B cell (primary cell): ENCODE data around the gene S100A12. TPM values are rescaled to one million over a fixed set of nuclear protein-coding genes. Genes with fewer than 3 reads are reported as not detected.

Experiments used
- ATAC-seq: fragments of 200-7000 bp; cut with Tn5 transposase; one replicate; pipeline ENCODE4 v1.10.0; 2021; ENCODE audit warnings: low read depth, mild to moderate bottlenecking, moderate number of reproducible peaks, moderate library complexity
- CTCF ChIA-PET: fragments of 350-600 bp; sonication (Branson Sonifier 250); formaldehyde crosslinking; loops from one replicate; lab custom pipeline; 2021; ENCODE audit warnings: antibody characterized with exemption, inconsistent platforms; lab: Charles Lee
- POLR2A ChIA-PET: fragments of 350-600 bp; sonication (Branson Sonifier 250); formaldehyde crosslinking; loops from one replicate; lab custom pipeline; 2021; ENCODE audit warnings: antibody characterized with exemption; lab: Charles Lee
- DNase-seq: peaks from one replicate; pipeline ENCODE4 v3.0.0; 2013
- H2AFZ ChIP-seq: 2 replicates; pipeline ENCODE4 v1.6.1; 2012; ENCODE audit warnings: mild to moderate bottlenecking, low read depth, low read length; ENCODE audit not compliant: insufficient read depth, poor library complexity, severe bottlenecking
- H3K27ac ChIP-seq, 2 donors: 1 replicate in 1 of 2; 2 replicates in 1 of 2; pipeline ENCODE4 v1.5.1; 2012 to 2013; ENCODE audit warnings: low read length in 2 of 2, mild to moderate bottlenecking in 2 of 2, moderate library complexity in 1 of 2
- H3K27me3 ChIP-seq, 4 experiments: fragments of 200-600 bp in 1 of 4; sonication (generic) in 1 of 4; replicated peaks in 1 of 4; 1 replicate in 2 of 4; 2 replicates in 2 of 4; pipeline versions ENCODE4 v1.6.1 to v1.7.0; 2013 to 2016; ENCODE audit warnings: low read length in 3 of 4, mild to moderate bottlenecking in 2 of 4, mixed read lengths in 1 of 4, moderate library complexity in 1 of 4; ENCODE audit not compliant: insufficient read depth in 4 of 4, control insufficient read depth in 3 of 4; ENCODE audit errors: control extremely low read depth in 1 of 4
- H3K36me3 ChIP-seq, 2 experiments: replicated peaks in 1 of 2; 1 replicate in 1 of 2; 2 replicates in 1 of 2; pipeline versions ENCODE4 v1.6.1 to v1.7.1; 2013; ENCODE audit warnings: low read length in 1 of 2; ENCODE audit not compliant: insufficient read depth in 2 of 2, control insufficient read depth in 1 of 2; ENCODE audit errors: control extremely low read depth in 1 of 2, extremely low read depth in 1 of 2
- H3K4me1 ChIP-seq, 2 donors: fragments of 200-600 bp in 1 of 2; sonication (generic) in 1 of 2; 1 replicate in 1 of 2; 2 replicates in 1 of 2; pipeline versions ENCODE4 v1.5.1 to v1.6.1; 2013 to 2017; ENCODE audit warnings: low read length in 2 of 2; ENCODE audit not compliant: control insufficient read depth in 2 of 2, insufficient read depth in 2 of 2
- H3K4me2 ChIP-seq: replicated peaks from 2 replicates; pipeline ENCODE3; 2012; ENCODE audit warnings: mild to moderate bottlenecking, low read depth, low read length; ENCODE audit not compliant: poor library complexity, severe bottlenecking
- H3K4me3 ChIP-seq, 5 experiments: fragments of 200-600 bp in 1 of 5; sonication (generic) in 1 of 5; 1 replicate in 3 of 5; 2 replicates in 2 of 5; pipeline versions ENCODE4 v1.5.1 to v1.7.0; 2011 to 2016; ENCODE audit warnings: low read length in 4 of 5, mild to moderate bottlenecking in 4 of 5, low read depth in 2 of 5, control low read depth in 1 of 5, moderate library complexity in 1 of 5; ENCODE audit not compliant: insufficient read depth in 1 of 5; ENCODE audit errors: control extremely low read depth in 1 of 5, extremely low read depth in 1 of 5
- H3K79me2 ChIP-seq: fragments of 200-600 bp; sonication (generic); one replicate; pipeline ENCODE4 v1.6.0; 2016; ENCODE audit warnings: low read length; ENCODE audit not compliant: control insufficient read depth, insufficient read depth
- H3K9ac ChIP-seq: fragments of 200-600 bp; sonication (generic); 2 replicates; pipeline ENCODE4 v1.6.1; 2017; ENCODE audit warnings: mild to moderate bottlenecking, low read length, moderate library complexity
- H3K9me3 ChIP-seq, 3 donors: one replicate each; pipeline versions ENCODE4 v1.6.1 to v1.7.1; 2013; ENCODE audit warnings: low read length in 2 of 3; ENCODE audit not compliant: control insufficient read depth in 2 of 3, insufficient read depth in 1 of 3; ENCODE audit errors: control extremely low read depth in 1 of 3
- H4K20me1 ChIP-seq: 2 replicates; pipeline ENCODE4 v1.6.0; 2012; ENCODE audit warnings: mild to moderate bottlenecking, low read length; ENCODE audit not compliant: insufficient read depth, control insufficient read depth, poor library complexity, severe bottlenecking
- H3K27ac Mint-ChIP-seq: one replicate; pipeline ENCODE4 v1.8.0; 2021; ENCODE audit warnings: mixed read lengths
- H3K27me3 Mint-ChIP-seq: one replicate; pipeline ENCODE4 v1.8.0; 2021; ENCODE audit warnings: mixed read lengths
- H3K4me1 Mint-ChIP-seq: one replicate; pipeline ENCODE4 v1.8.0; 2021; ENCODE audit warnings: mixed read lengths
- H3K4me3 Mint-ChIP-seq: one replicate; pipeline ENCODE4 v1.8.0; 2021; ENCODE audit warnings: mixed read lengths
- H3K9me3 Mint-ChIP-seq: one replicate; pipeline ENCODE4 v1.8.0; 2022; ENCODE audit warnings: mixed read lengths; ENCODE audit not compliant: insufficient read depth
- EZH2 ChIP-seq: IDR thresholded peaks from 2 replicates; pipeline ENCODE4 v1.6.1; 2012; ENCODE audit warnings: borderline replicate concordance, low read depth, mild to moderate bottlenecking, moderate library complexity, low read length; ENCODE audit not compliant: insufficient read depth, poor library complexity, severe bottlenecking
- WGBS: methylation state at CpG from one replicate; pipeline ENCODE4 v1.1.5; 2013; ENCODE audit warnings: missing lambda C conversion rate; ENCODE audit not compliant: insufficient coverage; 5-methylcytosine and 5-hydroxymethylcytosine counted together
- intact Hi-C: fragments of 100-400 bp; cut with micrococcal nuclease; formaldehyde crosslinking; loops from one replicate; pipeline ENCODE4 v1.10.0; 2022
- polyA plus RNA-seq: library from polyadenylated mRNA; depleted of rRNA; stranded (reverse); fragments of >200 nt; gene quantifications from 2 replicates; pipeline ENCODE4 v1.2.3, GENCODE V29; 2012
- small RNA-seq: library from RNA; depleted of rRNA; stranded (forward); fragments of <200 nt; gene quantifications from one replicate; pipeline ENCODE3, GENCODE V24; 2012; ENCODE audit warnings: low replicate concordance, low read depth; ENCODE audit not compliant: insufficient read length
- total RNA-seq, 2 donors: library from RNA; stranded (reverse); fragments of 120-200 nt in 1 of 2; gene quantifications; 1 replicate in 1 of 2; 2 replicates in 1 of 2; pipeline versions ENCODE4 v1.2.3 to v1.2.4, GENCODE V29; 2013 to 2022
- TF ChIP-seq, protein P1 (sequence below): fragments of 200-600 bp; IDR thresholded peaks from one replicate; pipeline ENCODE4 v1.8.0; 2022; ENCODE audit warnings: antibody characterized with exemption, mild to moderate bottlenecking

S100A12 gene
- total and polyA plus RNA-seq, 2 donors (not counting 1 experiment from before 2014, with no cell fraction given), result 3.4 TPM; not detected in 1

DNA sequence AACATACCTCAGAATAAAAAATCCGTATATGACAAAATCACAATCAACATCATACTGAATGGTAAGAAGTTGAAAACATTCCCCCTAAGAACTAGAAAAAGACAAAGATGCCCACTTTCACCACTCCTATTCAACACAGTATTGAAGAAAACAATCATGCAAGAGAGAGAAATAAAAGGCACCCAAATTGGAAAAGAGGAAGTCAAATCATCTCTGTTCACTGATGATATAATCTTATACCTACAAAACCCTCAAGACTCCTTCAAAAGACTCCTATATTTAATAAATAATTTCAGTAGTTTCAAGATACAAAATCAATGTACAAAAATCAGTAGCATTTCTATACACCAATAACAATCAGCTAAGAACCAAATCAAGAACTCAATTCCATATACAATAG lies 41.5 kb downstream of the S100A12 start:
- H3K79me2 ChIP-seq, result no peaks in the 10 kb centered on the region
- ChIA-PET CTCF (interaction anchor here (2.2 kb wide), 1 partner anchor 18 kb away, joined by 4 read pairs; no protein-coding TSS in a partner anchor), POLR2A (no interaction called here)
- intact Hi-C loops, result no loop called here
- no peak overlapping the region for H3K4me3 Mint-ChIP-seq
- no peaks in the 10 kb centered on the region for H3K36me3 ChIP-seq
- no peak overlapping the region for H3K4me2 ChIP-seq
- TF ChIP-seq, protein P1, sequence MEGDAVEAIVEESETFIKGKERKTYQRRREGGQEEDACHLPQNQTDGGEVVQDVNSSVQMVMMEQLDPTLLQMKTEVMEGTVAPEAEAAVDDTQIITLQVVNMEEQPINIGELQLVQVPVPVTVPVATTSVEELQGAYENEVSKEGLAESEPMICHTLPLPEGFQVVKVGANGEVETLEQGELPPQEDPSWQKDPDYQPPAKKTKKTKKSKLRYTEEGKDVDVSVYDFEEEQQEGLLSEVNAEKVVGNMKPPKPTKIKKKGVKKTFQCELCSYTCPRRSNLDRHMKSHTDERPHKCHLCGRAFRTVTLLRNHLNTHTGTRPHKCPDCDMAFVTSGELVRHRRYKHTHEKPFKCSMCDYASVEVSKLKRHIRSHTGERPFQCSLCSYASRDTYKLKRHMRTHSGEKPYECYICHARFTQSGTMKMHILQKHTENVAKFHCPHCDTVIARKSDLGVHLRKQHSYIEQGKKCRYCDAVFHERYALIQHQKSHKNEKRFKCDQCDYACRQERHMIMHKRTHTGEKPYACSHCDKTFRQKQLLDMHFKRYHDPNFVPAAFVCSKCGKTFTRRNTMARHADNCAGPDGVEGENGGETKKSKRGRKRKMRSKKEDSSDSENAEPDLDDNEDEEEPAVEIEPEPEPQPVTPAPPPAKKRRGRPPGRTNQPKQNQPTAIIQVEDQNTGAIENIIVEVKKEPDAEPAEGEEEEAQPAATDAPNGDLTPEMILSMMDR, result no peak
- no peak for TF ChIP-seq EZH2
- H3K27ac ChIP-seq, result no peak overlapping the region
- ATAC-seq, result no peak
- WGBS, result no CpG with 5 or more reads among the region's 1 CpG
- H3K27me3 Mint-ChIP-seq, result peaks cover 51% of the 10 kb centered on the region
- H3K27me3 ChIP-seq, result peaks cover 0 to 33% (median 11%) of the 10 kb centered on the region in 4 experiments
- H2AFZ ChIP-seq, result no peak overlapping the region
- no peak overlapping the region for H3K9ac ChIP-seq
- no peaks in the 10 kb centered on the region for H3K4me1 Mint-ChIP-seq
- no peaks in the 10 kb centered on the region for H4K20me1 ChIP-seq
- peaks cover 7% of the 10 kb centered on the region for H3K9me3 Mint-ChIP-seq
- H3K4me1 ChIP-seq, result no peaks in the 10 kb centered on the region
- no peak overlapping the region for H3K4me3 ChIP-seq
- peaks cover 3 to 18% (median 14%) of the 10 kb centered on the region in 3 donors for H3K9me3 ChIP-seq
- no peak overlapping the region for H3K27ac Mint-ChIP-seq
- no peak for DNase-seq

DNA sequence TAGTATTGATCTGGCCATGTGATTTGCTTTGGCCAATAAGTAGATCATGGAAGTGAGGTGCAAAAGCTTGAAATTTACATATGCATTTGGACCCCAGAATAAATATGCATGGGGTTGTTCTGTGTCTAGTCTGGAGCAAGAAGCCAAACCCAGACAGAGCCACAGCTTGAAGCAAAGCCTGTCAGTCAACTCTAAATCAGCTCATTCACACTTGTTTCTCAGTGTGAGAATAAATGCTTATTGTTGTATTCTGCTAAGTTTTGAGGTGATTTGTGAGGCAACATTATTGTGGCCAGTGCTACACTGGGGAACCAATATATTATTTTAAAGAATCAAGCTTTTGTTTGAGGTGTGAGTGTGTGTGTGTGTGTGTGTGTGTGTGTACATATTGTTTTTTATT lies 50.5 kb downstream of the S100A12 start:
- no peak overlapping the region for H2AFZ ChIP-seq
- H4K20me1 ChIP-seq, result no peaks in the 10 kb centered on the region
- peaks cover 15% of the 10 kb centered on the region for H3K9me3 Mint-ChIP-seq
- ATAC-seq (no peak), DNase-seq (no peak)
- ChIA-PET POLR2A (no interaction called here), CTCF (no interaction called here)
- H3K27ac Mint-ChIP-seq, result no peak overlapping the region
- H3K9me3 ChIP-seq, result peaks cover 2 to 18% (median 16%) of the 10 kb centered on the region in 3 donors
- no peak overlapping the region for H3K4me2 ChIP-seq
- intact Hi-C loops, result no loop called here
- no peaks in the 10 kb centered on the region for H3K4me1 ChIP-seq
- no peaks in the 10 kb centered on the region for H3K79me2 ChIP-seq
- no peaks in the 10 kb centered on the region for H3K36me3 ChIP-seq
- no peak overlapping the region for H3K4me3 ChIP-seq
- H3K4me1 Mint-ChIP-seq, result no peaks in the 10 kb centered on the region
- peaks cover 39% of the 10 kb centered on the region for H3K27me3 Mint-ChIP-seq
- H3K27ac ChIP-seq, result no peak overlapping the region
- H3K9ac ChIP-seq, result no peak overlapping the region
- H3K4me3 Mint-ChIP-seq, result no peak overlapping the region
- H3K27me3 ChIP-seq, result peaks cover 0 to 20% (median 3%) of the 10 kb centered on the region in 4 experiments
- no peak for TF ChIP-seq EZH2
- TF ChIP-seq, protein P1, result no peak

Small RNA genes lying within 50 kb of the gene (small RNA-seq; reads per million reads assigned to genes)
- not detected for gene RNU6-160P
- not detected for gene S100A15A

Other genes with a start within 250 kb of the S100A12 start
- gene SPRR2G, start 224.7 kb downstream of the S100A12 start, total RNA-seq, result not detected in 2 replicates
- not detected in 2 replicates for gene SPRR2G, start 224.7 kb downstream of the S100A12 start, polyA plus RNA-seq
- not detected in 2 replicates for gene LELP1, start 172.2 kb downstream of the S100A12 start, total RNA-seq
- gene LELP1, start 172.2 kb downstream of the S100A12 start, polyA plus RNA-seq, result not detected in 2 replicates
- not detected in 2 replicates for gene PRR9, start 158.0 kb downstream of the S100A12 start, total RNA-seq
- gene PRR9, start 158.0 kb downstream of the S100A12 start, polyA plus RNA-seq, result not detected in 2 replicates
- 0.39 TPM in 1 of 2 replicates, not detected in the other for gene LORICRIN, start 115.9 kb downstream of the S100A12 start, total RNA-seq
- not detected in 2 replicates for gene LORICRIN, start 115.9 kb downstream of the S100A12 start, polyA plus RNA-seq
- gene PGLYRP3, start 62.7 kb downstream of the S100A12 start, total RNA-seq, result not detected in 2 replicates
- not detected in 2 replicates for gene PGLYRP3, start 62.7 kb downstream of the S100A12 start, polyA plus RNA-seq
- not detected in 2 replicates for gene PGLYRP4, start 26.8 kb downstream of the S100A12 start, total RNA-seq
- gene PGLYRP4, start 26.8 kb downstream of the S100A12 start, polyA plus RNA-seq, result not detected in 2 replicates
- gene S100A9, start 17.8 kb downstream of the S100A12 start, total RNA-seq, result 3.9 and 4.2 TPM in 2 replicates
- gene S100A9, start 17.8 kb downstream of the S100A12 start, polyA plus RNA-seq, result 28.2 and 66.6 TPM in 2 replicates
- 1.9 and 3.3 TPM in 2 replicates for gene S100A8, start 15.5 kb upstream of the S100A12 start, total RNA-seq
- 8.9 and 16.7 TPM in 2 replicates for gene S100A8, start 15.5 kb upstream of the S100A12 start, polyA plus RNA-seq
- not detected in 2 replicates for gene S100A7A, start 40.9 kb upstream of the S100A12 start, total RNA-seq
- gene S100A7A, start 40.9 kb upstream of the S100A12 start, polyA plus RNA-seq, result not detected in 2 replicates
- gene S100A7, start 85.0 kb upstream of the S100A12 start, total RNA-seq, result not detected in 2 replicates
- gene S100A7, start 85.0 kb upstream of the S100A12 start, polyA plus RNA-seq, result not detected in 2 replicates
- 93.6 and 110 TPM in 2 replicates for gene S100A6, start 160.4 kb upstream of the S100A12 start, total RNA-seq
- gene S100A6, start 160.4 kb upstream of the S100A12 start, polyA plus RNA-seq, result 61.1 and 213 TPM in 2 replicates
- gene S100A5, start 165.3 kb upstream of the S100A12 start, total RNA-seq, result not detected in 2 replicates
- 0.64 TPM in 1 of 2 replicates, not detected in the other for gene S100A5, start 165.3 kb upstream of the S100A12 start, polyA plus RNA-seq
- 58.0 and 62.7 TPM in 2 replicates for gene S100A4, start 170.2 kb upstream of the S100A12 start, total RNA-seq
- 121 and 150 TPM in 2 replicates for gene S100A4, start 170.2 kb upstream of the S100A12 start, polyA plus RNA-seq
- gene S100A3, start 173.6 kb upstream of the S100A12 start, total RNA-seq, result not detected in 2 replicates
- gene S100A3, start 173.6 kb upstream of the S100A12 start, polyA plus RNA-seq, result 0.17 TPM in 1 of 2 replicates, not detected in the other
- not detected in 2 replicates for gene S100A2, start 190.2 kb upstream of the S100A12 start, total RNA-seq
- 0.19 TPM in 1 of 2 replicates, not detected in the other for gene S100A2, start 190.2 kb upstream of the S100A12 start, polyA plus RNA-seq
- not detected in 2 replicates for gene S100A16, start 237.5 kb upstream of the S100A12 start, total RNA-seq
- not detected in 2 replicates for gene S100A16, start 237.5 kb upstream of the S100A12 start, polyA plus RNA-seq
- gene S100A14, start 240.7 kb upstream of the S100A12 start, total RNA-seq, result not detected in 2 replicates
- 0.17 TPM in 1 of 2 replicates, not detected in the other for gene S100A14, start 240.7 kb upstream of the S100A12 start, polyA plus RNA-seq